WTC11 (cell line): ENCODE data around the gene ORAI1.

ENCODE experiments used
- CREM ChIP-seq: sonication (generic); formaldehyde crosslinking; IDR thresholded peaks from 2 replicates; pipeline ENCODE4 v1.8.1; 2022; ENCODE audit warnings: mild to moderate bottlenecking, missing genetic modification reagents, moderate library complexity
- ELF4 ChIP-seq: sonication (generic); formaldehyde crosslinking; IDR thresholded peaks from 2 replicates; pipeline ENCODE4 v1.8.1; 2022; ENCODE audit warnings: low read depth, mild to moderate bottlenecking, moderate library complexity, missing genetic modification reagents
- JAZF1 ChIP-seq: fragments of 250-450 bp; sonication (Bioruptor Pico); IDR thresholded peaks from 2 replicates; pipeline ENCODE4 v1.9.0; 2021; ENCODE audit warnings: moderate library complexity, mild to moderate bottlenecking, inconsistent platforms
- TEAD4 ChIP-seq: sonication (generic); formaldehyde crosslinking; IDR thresholded peaks from 2 replicates; pipeline ENCODE4 v1.8.0; 2022; ENCODE audit warnings: mild to moderate bottlenecking, missing genetic modification reagents
- TP53 ChIP-seq: sonication (generic); formaldehyde crosslinking; IDR thresholded peaks from 2 replicates; pipeline ENCODE4 v1.8.1; 2023; ENCODE audit warnings: mild to moderate bottlenecking, missing genetic modification reagents
- ZNF423 ChIP-seq: fragments of 250-450 bp; sonication (Bioruptor Pico); IDR thresholded peaks from 2 replicates; pipeline ENCODE4 v2.1.2; 2022; ENCODE audit warnings: mild to moderate bottlenecking, moderate library complexity
- TF ChIP-seq, protein P1 (sequence below): fragments of 200-600 bp; IDR thresholded peaks from 2 replicates; pipeline ENCODE4 v1.8.0; 2022; ENCODE audit warnings: antibody characterized with exemption
- TF ChIP-seq, protein P2 (sequence below): fragments of 250-450 bp; sonication (Bioruptor Pico); IDR thresholded peaks from 2 replicates; pipeline ENCODE4 v1.9.0; 2021; ENCODE audit warnings: mild to moderate bottlenecking
- TF ChIP-seq, protein P3 (sequence below): sonication (generic); formaldehyde crosslinking; IDR thresholded peaks from 2 replicates; pipeline ENCODE4 v1.8.0; 2022; ENCODE audit warnings: mild to moderate bottlenecking, missing genetic modification reagents
- TF ChIP-seq, protein P4 (sequence below): sonication (generic); formaldehyde crosslinking; IDR thresholded peaks from 2 replicates; pipeline ENCODE4 v1.8.1; 2023; ENCODE audit warnings: mild to moderate bottlenecking, missing genetic modification reagents, moderate library complexity

DNA sequence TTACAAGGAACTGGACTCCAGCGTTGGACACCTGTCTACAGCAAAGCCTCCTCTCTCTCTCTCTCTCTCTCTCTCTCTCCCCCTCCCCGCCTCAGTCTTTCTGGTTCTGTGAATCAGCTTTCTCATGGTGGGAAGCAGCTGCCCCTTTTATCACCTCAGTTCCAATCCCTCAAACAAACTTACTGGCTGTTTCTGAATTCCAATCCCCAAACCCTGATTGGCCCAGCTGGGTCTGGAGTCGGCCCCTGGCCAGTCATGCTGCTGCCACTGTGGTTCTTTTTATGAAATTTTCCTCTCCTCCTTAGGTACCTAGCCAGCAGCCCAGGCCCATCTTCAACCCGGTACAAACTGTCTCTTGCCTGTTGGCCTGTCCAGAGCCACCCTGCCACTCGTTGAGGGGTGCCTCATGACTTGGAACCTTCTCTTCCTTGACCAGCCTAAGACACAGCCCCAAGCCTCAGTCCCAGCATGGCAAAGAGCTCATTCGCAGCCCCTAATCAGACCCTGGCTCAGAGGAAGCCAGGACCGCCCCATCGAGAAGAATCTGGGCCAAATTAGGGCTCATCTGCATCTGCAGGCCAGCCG is 52.5 kb downstream of the ORAI1 start:
- TF ChIP-seq, protein P1, sequence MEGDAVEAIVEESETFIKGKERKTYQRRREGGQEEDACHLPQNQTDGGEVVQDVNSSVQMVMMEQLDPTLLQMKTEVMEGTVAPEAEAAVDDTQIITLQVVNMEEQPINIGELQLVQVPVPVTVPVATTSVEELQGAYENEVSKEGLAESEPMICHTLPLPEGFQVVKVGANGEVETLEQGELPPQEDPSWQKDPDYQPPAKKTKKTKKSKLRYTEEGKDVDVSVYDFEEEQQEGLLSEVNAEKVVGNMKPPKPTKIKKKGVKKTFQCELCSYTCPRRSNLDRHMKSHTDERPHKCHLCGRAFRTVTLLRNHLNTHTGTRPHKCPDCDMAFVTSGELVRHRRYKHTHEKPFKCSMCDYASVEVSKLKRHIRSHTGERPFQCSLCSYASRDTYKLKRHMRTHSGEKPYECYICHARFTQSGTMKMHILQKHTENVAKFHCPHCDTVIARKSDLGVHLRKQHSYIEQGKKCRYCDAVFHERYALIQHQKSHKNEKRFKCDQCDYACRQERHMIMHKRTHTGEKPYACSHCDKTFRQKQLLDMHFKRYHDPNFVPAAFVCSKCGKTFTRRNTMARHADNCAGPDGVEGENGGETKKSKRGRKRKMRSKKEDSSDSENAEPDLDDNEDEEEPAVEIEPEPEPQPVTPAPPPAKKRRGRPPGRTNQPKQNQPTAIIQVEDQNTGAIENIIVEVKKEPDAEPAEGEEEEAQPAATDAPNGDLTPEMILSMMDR: no peak
- no peak for TF ChIP-seq ELF4 (CRISPR knock-in tag)
- TF ChIP-seq, protein P2, sequence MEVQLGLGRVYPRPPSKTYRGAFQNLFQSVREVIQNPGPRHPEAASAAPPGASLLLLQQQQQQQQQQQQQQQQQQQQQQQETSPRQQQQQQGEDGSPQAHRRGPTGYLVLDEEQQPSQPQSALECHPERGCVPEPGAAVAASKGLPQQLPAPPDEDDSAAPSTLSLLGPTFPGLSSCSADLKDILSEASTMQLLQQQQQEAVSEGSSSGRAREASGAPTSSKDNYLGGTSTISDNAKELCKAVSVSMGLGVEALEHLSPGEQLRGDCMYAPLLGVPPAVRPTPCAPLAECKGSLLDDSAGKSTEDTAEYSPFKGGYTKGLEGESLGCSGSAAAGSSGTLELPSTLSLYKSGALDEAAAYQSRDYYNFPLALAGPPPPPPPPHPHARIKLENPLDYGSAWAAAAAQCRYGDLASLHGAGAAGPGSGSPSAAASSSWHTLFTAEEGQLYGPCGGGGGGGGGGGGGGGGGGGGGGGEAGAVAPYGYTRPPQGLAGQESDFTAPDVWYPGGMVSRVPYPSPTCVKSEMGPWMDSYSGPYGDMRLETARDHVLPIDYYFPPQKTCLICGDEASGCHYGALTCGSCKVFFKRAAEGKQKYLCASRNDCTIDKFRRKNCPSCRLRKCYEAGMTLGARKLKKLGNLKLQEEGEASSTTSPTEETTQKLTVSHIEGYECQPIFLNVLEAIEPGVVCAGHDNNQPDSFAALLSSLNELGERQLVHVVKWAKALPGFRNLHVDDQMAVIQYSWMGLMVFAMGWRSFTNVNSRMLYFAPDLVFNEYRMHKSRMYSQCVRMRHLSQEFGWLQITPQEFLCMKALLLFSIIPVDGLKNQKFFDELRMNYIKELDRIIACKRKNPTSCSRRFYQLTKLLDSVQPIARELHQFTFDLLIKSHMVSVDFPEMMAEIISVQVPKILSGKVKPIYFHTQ (CRISPR knock-in tag): no peak
- no peak for TF ChIP-seq ZNF423 (CRISPR knock-in tag)
- no peak for TF ChIP-seq TEAD4 (CRISPR knock-in tag)
- TF ChIP-seq, protein P3, sequence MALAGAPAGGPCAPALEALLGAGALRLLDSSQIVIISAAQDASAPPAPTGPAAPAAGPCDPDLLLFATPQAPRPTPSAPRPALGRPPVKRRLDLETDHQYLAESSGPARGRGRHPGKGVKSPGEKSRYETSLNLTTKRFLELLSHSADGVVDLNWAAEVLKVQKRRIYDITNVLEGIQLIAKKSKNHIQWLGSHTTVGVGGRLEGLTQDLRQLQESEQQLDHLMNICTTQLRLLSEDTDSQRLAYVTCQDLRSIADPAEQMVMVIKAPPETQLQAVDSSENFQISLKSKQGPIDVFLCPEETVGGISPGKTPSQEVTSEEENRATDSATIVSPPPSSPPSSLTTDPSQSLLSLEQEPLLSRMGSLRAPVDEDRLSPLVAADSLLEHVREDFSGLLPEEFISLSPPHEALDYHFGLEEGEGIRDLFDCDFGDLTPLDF: no peak
- TF ChIP-seq, protein P4, sequence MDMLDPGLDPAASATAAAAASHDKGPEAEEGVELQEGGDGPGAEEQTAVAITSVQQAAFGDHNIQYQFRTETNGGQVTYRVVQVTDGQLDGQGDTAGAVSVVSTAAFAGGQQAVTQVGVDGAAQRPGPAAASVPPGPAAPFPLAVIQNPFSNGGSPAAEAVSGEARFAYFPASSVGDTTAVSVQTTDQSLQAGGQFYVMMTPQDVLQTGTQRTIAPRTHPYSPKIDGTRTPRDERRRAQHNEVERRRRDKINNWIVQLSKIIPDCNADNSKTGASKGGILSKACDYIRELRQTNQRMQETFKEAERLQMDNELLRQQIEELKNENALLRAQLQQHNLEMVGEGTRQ (CRISPR knock-in tag): no peak
- TF ChIP-seq CREM (CRISPR knock-in tag): no peak
- TF ChIP-seq JAZF1 (CRISPR knock-in tag): no peak
- no peak for TF ChIP-seq TP53 (CRISPR knock-in tag)
